ENCODE measurements around the gene GASK1A.

- TF ChIP-seq POLR2A (IDR thresholded peaks at IDR 0.05), result no peak
- no peak for TF ChIP-seq CTCF (IDR thresholded peaks at IDR 0.05)
These were observed 56.8 kb downstream of the GASK1A start for GRCh38 chr3:43035801-43036365.
